Choroid plexus epithelial cell (primary cell): ENCODE data around the gene POTEE.
"Not testable (repeated sequence)": the region's sequence is repeated elsewhere in the genome, so short reads cannot be mapped to it uniquely, and the experiment has no call there.

Experiments used
- DNase-seq: peaks from one replicate; pipeline ENCODE4 v3.0.0-alpha.2; 2010; ENCODE audit warnings: low read depth
- H3K4me3 ChIP-seq: 2 replicates; pipeline ENCODE4 v1.5.1; 2011; ENCODE audit warnings: low read depth, mild to moderate bottlenecking, control low read depth, low read length, moderate library complexity
- TF ChIP-seq, protein P1 (sequence below): conservative IDR thresholded peaks from 2 replicates; pipeline ENCODE4 v1.5.1; 2011; ENCODE audit warnings: low read depth, mild to moderate bottlenecking, control low read depth, inconsistent platforms, low read length, moderate library complexity

POTEE gene

DNA sequence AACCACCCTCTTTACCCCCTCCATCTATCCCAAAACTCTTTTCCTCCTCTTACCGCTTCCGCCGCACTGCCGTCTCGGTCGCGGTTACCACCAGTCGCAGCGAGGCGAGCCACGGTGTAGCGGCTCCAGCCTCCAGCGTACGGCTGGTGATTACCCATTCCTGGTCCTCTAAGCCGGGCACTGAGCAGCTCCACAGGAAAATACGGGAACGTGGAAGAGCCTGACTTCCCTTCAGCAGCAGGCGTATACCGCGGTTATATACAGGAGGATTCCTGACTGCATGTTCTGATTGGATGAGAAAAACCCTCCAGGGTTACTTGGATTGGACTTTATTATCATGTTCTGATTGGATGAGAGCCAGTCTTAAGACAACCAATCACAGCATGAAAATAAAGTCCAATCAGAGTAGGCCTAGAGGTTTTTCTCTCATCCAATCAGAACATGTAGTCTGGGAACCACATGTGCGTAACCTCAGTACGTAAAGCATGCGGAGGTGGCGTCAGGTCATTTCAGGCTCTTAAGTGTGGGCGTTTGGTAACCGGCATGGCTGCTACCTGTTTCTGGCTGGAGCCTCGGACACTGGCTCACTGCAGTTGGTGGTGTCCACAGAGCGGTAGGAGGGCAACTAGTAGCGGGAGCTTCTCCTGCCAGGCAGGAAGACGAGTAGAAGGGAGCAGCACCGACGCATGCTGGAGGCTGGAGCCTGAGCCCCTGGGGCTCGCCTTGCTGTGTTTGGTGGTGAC lies at the start of gene POTEE:
POTEE (plus strand) TSS at position 507 of the 743 bp plus-strand sequence. CDS start 8,867 bp downstream, outside the sequence.
- DNase-seq, H3K4me3 ChIP-seq: not testable (repeated sequence)

DNA sequence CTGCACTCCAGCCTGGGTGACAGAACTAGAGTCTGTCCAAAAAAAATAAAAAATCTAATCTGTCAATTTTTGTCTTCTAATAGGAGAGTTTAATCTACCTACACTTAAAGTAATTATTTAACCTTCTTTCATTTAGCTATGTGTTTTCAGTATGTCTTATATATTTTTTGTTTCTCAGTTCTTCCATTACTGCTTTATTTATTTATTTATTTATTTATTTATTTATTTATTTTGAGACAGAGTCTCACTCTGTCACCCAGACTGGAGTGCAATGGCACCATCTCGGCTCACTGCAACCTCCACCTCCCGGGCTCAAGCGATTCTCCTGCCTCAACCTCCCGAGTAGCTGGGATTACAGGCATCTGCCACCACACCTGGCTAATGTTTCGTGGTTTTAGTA lies 43.8 kb upstream of the POTEE start:
- H3K4me3 ChIP-seq, DNase-seq: not testable (repeated sequence)

DNA sequence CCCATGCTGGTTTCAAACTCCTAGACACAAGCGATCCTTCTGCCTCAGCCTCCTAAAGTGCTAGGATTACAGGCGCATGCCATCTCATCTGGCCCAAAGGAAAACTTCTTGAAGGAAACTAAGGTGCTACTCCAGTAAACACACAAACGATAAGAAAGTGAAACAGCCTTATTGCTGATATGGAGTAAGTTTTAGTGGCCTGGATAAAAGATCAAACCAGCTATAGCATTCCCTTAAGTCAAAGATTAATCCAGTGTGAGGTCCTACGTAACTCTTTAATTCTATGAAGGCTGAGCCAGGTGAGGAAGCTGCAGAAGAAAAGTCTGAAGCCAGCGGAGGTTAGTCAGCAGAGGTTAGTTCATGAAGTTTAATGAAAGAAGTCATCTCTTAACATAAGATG lies 40.8 kb upstream of the POTEE start:
- DNase-seq = no peak
- no peak overlapping the region for H3K4me3 ChIP-seq

DNA sequence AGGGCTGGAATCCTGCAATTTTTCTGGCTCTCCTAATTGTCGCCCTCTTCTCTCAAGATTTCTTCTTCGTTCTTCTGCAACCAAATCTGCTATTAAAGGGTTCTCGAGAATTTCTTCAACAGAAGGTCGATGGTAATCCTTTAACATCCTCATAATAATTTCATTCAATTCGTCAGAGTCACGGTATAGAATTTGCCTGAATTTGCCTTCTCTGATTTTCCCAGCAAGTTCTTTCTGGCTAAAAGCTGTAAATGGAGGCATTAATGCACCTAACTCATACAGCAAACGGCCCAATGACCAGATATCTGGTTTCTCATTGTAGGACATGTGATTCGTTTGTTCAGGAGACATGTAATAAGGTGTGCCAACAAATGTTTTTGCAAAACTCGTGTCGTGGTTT lies 31.3 kb upstream of the POTEE start:
- not testable (repeated sequence) for H3K4me3 ChIP-seq

More for the DNA sequence above, 40.8 kb upstream of the POTEE start:
- TF ChIP-seq, protein P1, sequence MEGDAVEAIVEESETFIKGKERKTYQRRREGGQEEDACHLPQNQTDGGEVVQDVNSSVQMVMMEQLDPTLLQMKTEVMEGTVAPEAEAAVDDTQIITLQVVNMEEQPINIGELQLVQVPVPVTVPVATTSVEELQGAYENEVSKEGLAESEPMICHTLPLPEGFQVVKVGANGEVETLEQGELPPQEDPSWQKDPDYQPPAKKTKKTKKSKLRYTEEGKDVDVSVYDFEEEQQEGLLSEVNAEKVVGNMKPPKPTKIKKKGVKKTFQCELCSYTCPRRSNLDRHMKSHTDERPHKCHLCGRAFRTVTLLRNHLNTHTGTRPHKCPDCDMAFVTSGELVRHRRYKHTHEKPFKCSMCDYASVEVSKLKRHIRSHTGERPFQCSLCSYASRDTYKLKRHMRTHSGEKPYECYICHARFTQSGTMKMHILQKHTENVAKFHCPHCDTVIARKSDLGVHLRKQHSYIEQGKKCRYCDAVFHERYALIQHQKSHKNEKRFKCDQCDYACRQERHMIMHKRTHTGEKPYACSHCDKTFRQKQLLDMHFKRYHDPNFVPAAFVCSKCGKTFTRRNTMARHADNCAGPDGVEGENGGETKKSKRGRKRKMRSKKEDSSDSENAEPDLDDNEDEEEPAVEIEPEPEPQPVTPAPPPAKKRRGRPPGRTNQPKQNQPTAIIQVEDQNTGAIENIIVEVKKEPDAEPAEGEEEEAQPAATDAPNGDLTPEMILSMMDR = no peak

DNA sequence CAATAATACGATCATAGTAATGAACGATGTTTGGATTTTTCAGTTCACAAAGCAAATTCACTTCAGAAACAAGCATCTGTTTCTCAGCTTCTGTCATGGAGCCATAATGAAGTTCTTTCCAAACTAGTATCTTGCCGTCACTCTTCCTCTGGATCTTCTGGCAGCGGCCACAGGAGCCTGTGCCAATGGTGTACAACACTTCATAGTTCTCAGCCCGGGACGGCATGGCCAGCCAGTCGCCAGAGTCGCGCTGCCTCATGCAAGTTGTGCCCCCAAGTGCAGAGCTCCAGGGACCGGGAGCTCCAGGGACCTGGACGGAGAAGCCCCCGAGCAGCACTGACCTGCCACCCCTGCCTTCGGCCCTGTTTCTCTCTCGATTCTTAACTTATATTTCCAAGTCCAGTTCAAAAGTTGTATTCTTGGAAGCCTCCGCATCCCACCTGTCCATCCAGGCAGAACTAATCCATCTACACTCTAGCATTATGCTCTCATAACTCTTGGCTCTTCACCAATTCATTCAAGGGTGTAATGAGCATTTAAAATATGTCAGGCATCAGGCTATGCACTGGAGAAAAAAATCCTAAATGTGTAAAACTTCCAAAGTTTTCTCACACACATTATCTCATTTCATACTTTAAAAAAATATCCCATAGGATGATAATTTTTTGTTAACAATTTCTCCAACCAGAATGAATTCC lies 30.5 kb upstream of the POTEE start:
- not testable (repeated sequence) for H3K4me3 ChIP-seq, DNase-seq

More for the DNA sequence above, 31.3 kb upstream of the POTEE start:
- not testable (repeated sequence) for DNase-seq

DNA sequence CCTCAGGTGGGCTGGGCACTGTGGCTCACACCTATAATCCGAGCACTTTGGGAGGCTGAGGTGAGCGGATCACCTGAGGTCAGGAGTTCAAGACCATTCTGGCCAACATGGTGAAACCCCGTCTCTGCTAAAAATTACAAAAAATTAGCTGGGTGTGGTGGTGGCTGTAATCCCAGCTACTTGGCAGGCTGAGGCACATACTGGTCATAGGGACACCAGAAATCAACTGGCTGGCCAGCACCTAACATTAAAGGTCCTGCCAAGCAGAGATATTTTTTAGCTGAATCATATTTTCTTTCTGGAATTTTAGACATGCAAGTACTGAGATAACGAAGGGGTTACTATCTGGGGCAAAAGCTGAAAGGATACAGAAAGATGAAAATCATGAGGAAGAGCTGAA lies 27.9 kb upstream of the POTEE start:
- DNase-seq, H3K4me3 ChIP-seq: not testable (repeated sequence)

DNA sequence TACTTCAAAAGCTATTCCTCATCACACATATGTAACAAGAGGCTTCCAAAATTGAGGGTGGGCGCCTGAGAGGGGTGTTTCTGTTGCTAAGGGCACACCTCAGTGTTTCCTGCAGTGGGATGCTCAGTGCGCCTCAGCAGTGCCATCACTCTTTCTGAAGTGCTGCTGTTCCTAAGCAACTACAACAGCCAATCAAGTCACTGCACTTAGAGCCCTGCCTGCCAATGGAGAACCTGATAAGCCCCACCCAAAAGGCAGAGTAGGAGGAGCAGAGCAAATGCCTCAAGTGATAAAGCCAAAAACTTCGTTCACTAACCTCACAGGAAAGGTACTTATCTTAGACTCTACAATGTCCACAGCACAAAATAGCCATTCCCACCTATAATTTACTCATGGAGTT lies 15.9 kb upstream of the POTEE start:
- not testable (repeated sequence) for DNase-seq, H3K4me3 ChIP-seq

DNA sequence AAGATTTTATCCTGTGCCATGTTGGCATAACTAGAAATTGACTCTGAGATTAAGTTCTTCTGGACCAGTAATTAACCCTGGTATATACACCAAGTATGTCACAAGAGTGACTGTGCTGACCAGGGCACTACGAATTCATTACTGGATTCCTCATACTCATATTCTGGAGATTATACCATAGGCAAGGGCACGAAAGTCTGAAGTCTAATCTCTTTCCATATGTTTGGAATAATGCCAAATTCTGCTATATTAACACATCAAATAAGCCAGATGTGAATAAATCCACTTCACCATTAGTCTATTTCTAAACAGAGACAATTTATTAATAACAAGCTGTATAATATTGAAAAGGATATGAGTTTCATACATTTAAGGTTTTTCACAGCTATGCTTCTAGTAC lies 13.2 kb upstream of the POTEE start:
- H3K4me3 ChIP-seq, DNase-seq: not testable (repeated sequence)

DNA sequence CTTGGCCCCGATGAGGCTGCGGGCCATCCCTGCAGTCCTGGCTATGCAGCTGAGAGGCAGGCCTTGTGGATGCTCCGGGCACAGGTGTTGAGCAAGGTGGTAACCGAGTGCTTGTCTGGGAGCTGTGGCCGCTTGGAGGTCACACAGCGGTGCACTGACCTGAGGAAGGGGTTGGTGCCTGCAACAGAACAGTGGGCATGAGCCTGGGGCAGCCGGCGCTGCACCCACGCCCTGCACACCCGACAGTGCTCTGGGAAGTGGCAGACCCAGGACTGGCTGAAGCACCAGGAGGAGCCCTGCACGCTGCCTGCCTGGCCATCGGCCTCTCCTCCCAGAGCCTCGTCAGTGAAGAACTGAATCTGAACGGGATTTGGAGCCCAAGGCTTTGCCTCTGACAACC lies 8.2 kb upstream of the POTEE start:
- no peak for DNase-seq
- TF ChIP-seq, protein P1 = no peak

DNA sequence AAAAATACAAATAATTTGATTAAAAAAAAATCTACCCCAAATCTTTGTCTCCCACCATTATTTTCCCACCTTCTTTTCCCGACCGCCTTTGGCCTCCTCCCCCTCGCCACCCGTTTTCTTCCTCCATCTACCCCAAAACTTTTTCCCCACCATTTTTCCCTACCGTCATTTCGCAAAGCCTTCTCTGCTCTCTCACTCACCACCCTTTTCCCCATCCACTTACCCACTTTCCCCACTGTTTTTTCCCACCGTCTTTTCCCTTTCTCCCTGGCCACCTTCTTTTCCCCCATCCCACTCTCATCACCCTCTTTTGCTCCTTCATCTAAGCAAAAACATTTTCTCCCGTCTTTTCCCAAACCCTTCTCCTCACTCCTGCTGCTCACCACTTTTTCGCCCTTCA lies 1.5 kb upstream of the POTEE start:
- DNase-seq, H3K4me3 ChIP-seq: not testable (repeated sequence)

More for the DNA sequence above, 8.2 kb upstream of the POTEE start:
- H3K4me3 ChIP-seq = no peak overlapping the region

DNA sequence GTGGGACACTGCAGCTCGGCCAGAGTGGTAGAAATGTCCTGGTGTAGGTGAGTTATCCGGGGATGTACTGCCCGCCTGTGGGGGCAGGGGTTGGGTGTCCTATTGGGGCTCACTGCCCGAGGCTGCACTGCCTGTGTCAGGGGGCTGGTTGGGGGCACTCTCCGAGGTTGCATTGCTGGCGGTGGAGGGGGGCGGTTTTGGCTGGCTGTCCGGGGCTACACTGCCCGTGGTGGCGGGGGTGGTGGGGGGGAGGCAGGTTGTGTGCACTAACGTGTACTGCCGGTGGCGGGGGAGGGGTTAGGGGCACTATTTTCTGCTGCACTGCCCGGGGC lies 403 bp downstream of the POTEE start:
- DNase-seq, H3K4me3 ChIP-seq: not testable (repeated sequence)

DNA sequence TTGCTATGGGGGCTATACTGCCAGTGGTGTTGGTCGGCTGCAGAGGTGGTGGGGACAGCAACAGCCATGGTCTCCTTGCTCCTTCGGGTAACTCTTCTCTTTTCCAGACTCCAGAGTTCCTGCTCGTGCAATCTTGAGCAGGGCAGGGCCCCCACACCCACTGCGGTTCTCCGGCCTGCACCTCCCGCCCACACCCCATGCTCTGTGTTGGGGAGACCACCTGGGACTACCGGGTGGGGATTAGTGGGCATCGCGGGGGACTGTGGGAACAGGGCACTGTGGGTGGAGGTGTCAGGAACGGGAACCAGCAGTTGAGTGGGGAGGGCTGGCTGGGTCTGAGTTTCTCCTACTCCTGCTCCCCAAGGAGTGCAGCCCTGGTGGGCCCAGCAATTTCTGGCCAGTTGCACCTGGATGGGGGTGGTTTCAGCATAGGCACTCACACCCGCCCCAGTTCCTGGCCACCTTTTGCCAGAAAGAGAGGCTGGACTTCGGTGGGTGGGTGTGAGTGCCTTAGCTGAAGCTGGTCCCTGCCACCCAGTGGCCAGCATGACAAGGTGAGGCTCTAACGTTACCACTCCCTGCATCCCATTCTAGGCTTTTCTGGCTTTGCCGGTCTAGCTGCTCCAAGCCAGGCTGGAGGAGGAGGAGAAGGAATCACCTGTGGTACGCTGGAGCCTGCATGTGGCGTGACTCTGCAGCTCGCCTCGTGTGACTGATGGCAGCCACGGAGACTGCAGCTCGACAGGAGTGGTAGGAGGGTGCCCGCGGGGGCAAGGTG lies 1.3 kb downstream of the POTEE start:
- DNase-seq, H3K4me3 ChIP-seq: not testable (repeated sequence)

DNA sequence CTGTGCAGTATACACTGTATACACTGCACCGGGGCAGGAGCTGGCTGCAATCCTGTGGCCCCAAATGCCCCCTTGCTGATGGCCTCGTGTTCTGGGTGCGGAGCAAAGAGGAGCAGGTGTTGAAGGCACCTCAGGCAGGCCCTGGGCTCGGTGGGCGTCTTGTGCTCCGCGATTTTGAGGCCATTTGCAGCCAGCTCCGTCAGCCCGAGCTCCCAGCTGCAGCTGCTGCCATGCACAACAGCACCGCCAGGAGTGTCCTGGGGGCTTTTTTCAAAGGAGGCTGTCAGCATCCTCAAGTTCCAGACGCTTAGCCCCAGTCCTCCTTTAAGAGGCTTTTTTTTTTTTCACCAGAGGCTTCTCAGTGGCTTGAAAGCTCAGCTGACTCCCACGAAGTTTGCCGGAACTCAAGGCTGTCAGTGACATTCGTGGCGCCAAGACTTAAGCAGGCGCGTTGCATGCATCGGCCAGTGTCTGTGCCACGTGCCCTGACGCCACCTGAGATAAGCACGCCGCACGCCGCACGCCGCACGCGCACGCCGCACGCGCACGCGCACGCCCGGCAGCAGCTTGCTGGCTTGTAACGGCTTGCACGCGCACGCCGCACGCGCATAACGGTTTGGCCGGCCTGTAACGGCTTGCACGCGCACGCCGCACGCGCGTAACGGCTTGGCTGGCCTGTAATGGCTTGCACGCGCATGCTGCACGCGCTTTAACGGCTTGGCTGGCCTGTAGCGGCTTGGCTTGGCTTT lies 8.1 kb downstream of the POTEE start:
- DNase-seq, H3K4me3 ChIP-seq: not testable (repeated sequence)

DNA sequence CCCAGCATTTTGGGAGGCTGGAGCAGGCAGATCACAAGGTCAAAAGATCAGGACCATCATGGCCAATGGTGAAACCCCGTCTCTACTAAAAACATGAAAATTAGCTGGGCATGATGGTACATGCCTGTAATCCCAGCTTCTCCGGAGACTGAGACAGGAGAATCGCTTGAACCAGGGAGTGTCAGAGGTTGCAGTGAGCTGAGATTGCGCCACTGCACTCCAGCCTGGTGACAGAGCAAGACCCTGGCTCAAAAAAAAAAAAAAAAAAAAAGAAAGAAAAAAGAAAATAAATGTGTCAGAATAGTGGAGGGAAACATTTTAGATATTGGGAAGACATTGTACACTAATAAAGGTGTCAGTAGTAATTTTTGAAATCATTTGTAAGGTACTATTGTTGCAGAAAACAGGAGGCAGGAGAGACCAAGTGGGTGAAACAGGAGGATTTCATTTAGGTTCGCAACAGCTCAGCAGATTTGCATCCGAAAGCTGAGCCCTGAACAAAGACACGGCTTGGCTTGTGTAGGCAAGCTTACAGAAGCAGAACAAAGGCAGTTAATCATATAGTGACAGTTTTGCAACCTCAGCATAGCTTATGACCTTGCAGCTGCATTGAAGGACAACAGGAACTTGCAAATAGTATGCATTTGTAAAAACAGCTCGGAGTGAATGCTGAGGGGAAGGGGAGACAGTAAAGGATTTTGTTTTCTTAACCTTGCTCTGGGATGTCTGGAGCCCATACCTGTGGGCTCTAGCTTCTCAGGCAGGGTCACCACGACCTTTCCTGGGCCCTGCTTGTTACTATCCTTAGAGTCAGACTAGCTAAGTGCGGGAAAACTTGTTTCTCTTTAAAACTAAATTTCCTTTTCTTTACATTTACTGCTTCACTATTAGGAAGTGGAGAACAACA lies 26.5 kb downstream of the POTEE start:
- not testable (repeated sequence) for H3K4me3 ChIP-seq
- peak; percentile 0 for DNase-seq
